Measurements from ENCODE around the gene SYNGR3. TPM values are rescaled to one million over a fixed set of nuclear protein-coding genes. Genes with fewer than 3 reads are reported as not detected.

Gene SYNGR3
- total and polyA plus RNA-seq, 12 donors, result 0.15 to 2.5 (median 0.37) TPM; not detected in 2

DNA sequence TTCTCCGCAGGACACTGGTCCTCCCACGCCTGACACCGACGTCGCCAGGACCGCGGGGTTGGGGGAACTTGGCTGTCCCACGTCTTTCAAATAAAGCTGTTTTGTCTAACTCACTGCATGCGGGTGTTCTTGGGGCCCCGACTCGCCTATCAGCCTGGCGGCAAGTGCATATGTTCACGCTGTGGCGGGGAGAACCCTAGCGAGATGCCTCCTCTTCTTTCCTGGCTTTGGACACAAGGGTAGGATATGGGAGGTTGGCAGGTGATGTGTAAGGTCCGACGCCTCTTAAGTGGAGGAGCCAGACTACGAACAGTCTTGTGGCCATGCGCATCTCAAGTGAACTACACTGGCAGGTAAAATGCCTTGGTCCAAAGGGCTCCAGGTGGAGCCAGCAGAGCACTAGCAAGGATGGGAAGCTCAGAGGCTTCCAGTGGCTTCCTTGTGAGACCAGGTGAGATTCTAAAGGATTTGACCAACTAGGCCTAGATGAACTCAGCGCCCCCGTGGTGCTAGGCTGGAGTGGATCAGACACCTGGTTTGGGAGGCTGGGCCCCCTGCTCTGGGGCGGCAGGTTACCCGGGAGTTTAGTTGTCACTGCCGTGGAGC lies 24.3 kb upstream of the SYNGR3 start:
- DNase-seq (no peak), ATAC-seq (no peak)
- no peak for TF ChIP-seq CTCF (IDR thresholded peaks at IDR 0.05)
- Histone ChIP-seq H3K27me3 (no peaks in the 10 kb centered on the region), H3K36me3 (peaks cover 0 to 34% (median 30%) of the 10 kb centered on the region in 9 donors), H3K27ac (peak overlapping the region; percentile 80 to 100 (median 96)), H3K4me1 (peaks cover 7 to 48% (median 33%) of the 10 kb centered on the region in 9 donors), H3K9me3 (no peaks in the 10 kb centered on the region), H3K4me3 (peak overlapping the region; percentile 55 to 100 (median 92))
- 23% methylated on average over 24 of the region's 24 CpGs for WGBS, 2 donors
- intact Hi-C loops (cut with DNase I), result no loop called here

DNA sequence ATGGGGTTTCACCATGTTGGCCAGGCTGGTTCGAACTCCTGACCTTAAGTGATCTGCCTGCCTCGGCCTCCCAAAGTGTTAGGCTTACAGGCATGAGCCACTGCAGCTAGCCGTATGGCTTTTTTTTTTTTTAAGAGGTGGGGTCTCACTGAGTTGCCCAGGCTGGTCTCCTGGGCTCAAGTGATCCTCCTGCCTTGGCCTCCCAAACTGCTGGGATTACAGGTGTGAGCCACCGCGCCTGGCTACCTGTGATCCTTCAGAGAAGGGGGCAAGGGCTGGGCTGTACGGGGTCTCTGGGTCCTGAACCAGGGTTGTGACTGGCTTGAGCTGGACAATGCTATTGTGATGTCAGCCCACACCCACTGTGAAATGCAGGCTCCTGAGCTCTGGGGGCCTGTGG lies 23.3 kb upstream of the SYNGR3 start, which contains the start of gene RNF151:
TSS of gene RNF151 (plus strand) at position 397 of the 400 bp plus-strand sequence. CDS start 26 bp downstream, outside the sequence.
- peak within 1 kb of the TSS in 6 of 10 donors; percentile 91 to 100 (median 96) for H3K27ac ChIP-seq
- peak within 1 kb of the TSS in 9 of 10 donors; percentile 63 to 100 (median 93) for H3K4me3 ChIP-seq
- no peaks in the 10 kb centered on the region for H3K27me3 ChIP-seq
- no peak for DNase-seq
- no peak for ATAC-seq
- peaks cover 9 to 48% (median 34%) of the 10 kb centered on the region in 9 donors for H3K4me1 ChIP-seq
- intact Hi-C loops (cut with DNase I), result no loop called here
- 97 to 98% methylated on average over 6 of the region's 6 CpGs for WGBS, 2 donors
- peaks cover 0 to 25% (median 22%) of the 10 kb centered on the region in 9 donors for H3K36me3 ChIP-seq
- TF ChIP-seq CTCF (IDR thresholded peaks at IDR 0.05), result no peak
- no peaks in the 10 kb centered on the region for H3K9me3 ChIP-seq

DNA sequence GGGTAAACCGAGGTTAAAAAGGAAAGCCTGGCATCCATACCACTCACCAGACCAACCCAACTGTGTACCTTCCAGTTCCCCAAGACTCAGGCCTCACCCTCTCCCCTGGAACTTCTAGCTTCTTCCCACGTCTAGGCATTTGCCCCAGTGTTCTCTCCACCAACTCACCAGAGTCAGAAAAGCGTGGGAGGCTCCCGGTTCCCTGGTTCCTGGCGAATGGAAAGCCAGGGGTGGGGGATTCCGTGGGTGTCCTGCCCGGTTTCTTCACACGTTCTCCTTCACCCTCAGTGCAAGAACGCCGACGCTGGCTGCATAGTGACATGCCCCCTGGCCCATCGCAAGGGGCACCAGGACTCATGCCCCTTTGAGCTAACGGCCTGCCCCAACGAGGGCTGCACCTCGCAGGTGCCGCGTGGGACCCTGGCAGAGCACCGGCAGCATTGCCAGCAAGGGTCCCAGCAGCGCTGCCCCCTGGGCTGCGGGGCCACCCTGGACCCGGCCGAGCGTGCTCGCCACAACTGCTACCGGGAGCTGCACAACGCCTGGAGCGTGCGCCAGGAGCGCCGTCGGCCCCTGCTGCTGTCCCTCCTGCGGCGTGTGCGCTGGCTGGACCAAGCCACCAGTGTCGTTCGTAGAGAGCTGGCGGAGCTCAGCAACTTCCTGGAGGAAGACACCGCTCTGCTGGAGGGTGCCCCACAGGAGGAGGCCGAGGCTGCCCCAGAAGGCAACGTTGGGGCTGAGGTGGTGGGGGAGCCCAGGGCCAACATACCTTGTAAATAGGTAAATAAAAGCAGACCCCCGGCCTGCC lies 21.4 kb upstream of the SYNGR3 start:
- Histone ChIP-seq H3K27me3 (no peaks in the 10 kb centered on the region), H3K4me1 (peaks cover 18 to 44% (median 38%) of the 10 kb centered on the region in 9 donors), H3K36me3 (peaks cover 0 to 6% (median 3%) of the 10 kb centered on the region in 9 donors), H3K27ac (no peak overlapping the region), H3K9me3 (no peaks in the 10 kb centered on the region), H3K4me3 (no peak overlapping the region)
- DNase-seq (no peak), ATAC-seq (no peak)
- TF ChIP-seq CTCF (IDR thresholded peaks at IDR 0.05), result no peak
- 88% methylated on average over 41 of the region's 41 CpGs for WGBS, 2 donors
- intact Hi-C loops (cut with DNase I), result no loop called here

GRCh38 chr16:1971796-1972489 lies 17.8 kb upstream of the SYNGR3 start, which contains the start of gene TBL3:
Gene TBL3 (plus strand): TSS chr16:1972053. CDS start chr16:1972165, 112 bp downstream.
- peak within 1 kb of the TSS; percentile 62 to 98 (median 88) for H3K27ac ChIP-seq
- H3K27me3 ChIP-seq, result peaks cover 0 to 22% (median 10%) of the 10 kb centered on the region in 7 donors
- 0% methylated on average over 72 to 78 of the region's 78 CpGs for WGBS, 2 donors
- DNase-seq, result peak; percentile 93 to 94
- H3K36me3 ChIP-seq, result peaks cover 11 to 33% (median 28%) of the 10 kb centered on the region in 9 donors
- no peak for TF ChIP-seq CTCF (IDR thresholded peaks at IDR 0.05)
- peaks cover 12 to 32% (median 21%) of the 10 kb centered on the region in 9 donors for H3K4me1 ChIP-seq
- H3K9me3 ChIP-seq, result no peaks in the 10 kb centered on the region
- H3K4me3 ChIP-seq, result peak within 1 kb of the TSS; percentile 78 to 100 (median 91)
- intact Hi-C loops (cut with DNase I), result no loop called here
- ATAC-seq, result peak; percentile 87 to 97 (median 96)
